Measurements from ENCODE around the gene CABP2.
"Not testable (repeated sequence)": the region's sequence is repeated elsewhere in the genome, so short reads cannot be mapped to it uniquely, and the experiment has no call there.

Gene CABP2

DNA sequence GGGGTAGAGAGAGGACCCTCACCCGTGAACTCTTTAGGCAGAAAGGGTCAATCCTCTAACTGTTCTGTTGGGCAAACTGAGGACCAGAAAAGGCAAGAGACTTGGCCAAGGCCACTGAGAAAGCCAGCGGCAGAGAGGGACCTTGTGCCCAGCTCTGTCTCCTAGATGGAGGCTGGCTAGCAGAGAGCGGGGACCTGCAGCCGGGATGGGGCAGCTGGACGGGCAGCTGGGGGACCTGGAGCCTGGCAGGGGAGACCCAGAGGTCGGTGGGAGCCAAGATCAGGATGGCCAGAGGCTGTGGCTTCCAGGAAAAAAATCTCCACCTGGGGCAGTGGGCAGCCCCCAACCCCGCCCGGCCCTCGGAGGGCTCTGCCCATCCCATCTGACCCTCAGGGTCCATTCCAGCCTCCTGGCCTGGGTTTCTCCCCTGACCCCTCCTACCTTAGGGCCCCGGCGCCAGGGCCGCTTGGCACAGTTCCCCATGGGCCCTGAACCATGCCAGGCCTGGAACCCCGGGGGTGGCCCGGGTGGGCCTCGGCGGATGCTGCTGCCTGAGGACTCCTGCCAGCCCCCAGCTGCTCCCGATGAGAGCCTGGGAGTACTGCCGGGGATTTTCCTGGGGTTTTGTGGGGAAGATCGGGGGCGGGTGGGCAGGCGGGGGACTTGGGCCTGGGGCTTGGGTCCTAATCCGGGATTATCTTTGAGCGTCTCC, at the start of gene CABP2:
TSS of gene CABP2 (minus strand) at position 603 of the 712 bp plus-strand sequence. CDS start at position 483, 120 bp downstream.
- H3K36me3 ChIP-seq (ENCODE audit: control insufficient read depth, insufficient read depth, low read length) = no peaks in the 10 kb centered on the region
- no peak within 1 kb of the TSS for H3K4me3 ChIP-seq (replicated peaks; ENCODE audit: low read depth, low read length)
- TF ChIP-seq, protein P1, sequence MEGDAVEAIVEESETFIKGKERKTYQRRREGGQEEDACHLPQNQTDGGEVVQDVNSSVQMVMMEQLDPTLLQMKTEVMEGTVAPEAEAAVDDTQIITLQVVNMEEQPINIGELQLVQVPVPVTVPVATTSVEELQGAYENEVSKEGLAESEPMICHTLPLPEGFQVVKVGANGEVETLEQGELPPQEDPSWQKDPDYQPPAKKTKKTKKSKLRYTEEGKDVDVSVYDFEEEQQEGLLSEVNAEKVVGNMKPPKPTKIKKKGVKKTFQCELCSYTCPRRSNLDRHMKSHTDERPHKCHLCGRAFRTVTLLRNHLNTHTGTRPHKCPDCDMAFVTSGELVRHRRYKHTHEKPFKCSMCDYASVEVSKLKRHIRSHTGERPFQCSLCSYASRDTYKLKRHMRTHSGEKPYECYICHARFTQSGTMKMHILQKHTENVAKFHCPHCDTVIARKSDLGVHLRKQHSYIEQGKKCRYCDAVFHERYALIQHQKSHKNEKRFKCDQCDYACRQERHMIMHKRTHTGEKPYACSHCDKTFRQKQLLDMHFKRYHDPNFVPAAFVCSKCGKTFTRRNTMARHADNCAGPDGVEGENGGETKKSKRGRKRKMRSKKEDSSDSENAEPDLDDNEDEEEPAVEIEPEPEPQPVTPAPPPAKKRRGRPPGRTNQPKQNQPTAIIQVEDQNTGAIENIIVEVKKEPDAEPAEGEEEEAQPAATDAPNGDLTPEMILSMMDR (IDR thresholded peaks at IDR 0.05; ENCODE audit: insufficient read depth, low read length, poor library complexity, severe bottlenecking) = no peak
- no peaks in the 10 kb centered on the region; the same call in 1 of the 2 replicates for H3K27me3 ChIP-seq (replicated peaks; ENCODE audit: control insufficient read depth, insufficient read depth, low read length)
- DNase-seq (ENCODE audit: extremely low read depth, insufficient read length) = no peak

DNA sequence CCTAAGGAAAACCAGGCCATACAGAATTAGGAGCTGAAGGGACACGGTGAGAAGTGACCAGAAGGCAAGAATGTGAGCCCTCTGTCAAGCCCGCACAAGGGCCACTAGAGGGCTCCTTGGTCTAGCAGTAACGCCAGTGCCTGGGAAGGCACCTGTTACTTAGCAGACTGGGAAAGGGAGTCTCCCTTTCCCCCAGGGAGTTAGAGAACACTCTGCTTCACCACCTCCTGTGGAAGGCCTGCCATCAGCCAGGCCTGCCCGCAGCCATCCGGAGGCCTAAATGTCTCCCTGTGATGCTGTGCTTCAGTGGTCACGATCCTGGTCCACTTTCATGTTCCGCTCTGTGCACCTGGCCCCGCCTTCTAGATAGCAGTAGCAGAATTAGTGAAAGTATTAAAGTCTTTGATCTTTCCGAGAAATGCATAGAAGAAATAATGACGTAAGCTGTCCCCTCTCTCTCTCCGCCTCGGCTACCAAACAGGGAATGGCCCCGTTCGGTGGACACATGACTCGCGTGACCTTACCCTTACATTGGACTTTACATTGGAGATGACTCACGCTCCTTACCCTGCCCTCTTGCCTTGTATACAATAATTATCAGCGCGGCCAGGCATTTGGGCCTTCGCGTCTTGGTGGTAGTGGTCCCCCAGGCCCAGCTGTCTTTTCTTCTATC, 49.6 kb upstream of the CABP2 start:
- Histone ChIP-seq H3K27me3 (replicated peaks; ENCODE audit: control insufficient read depth, insufficient read depth, low read length) (no peaks in the 10 kb centered on the region; the same call in 1 of the 2 replicates), H3K4me3 (replicated peaks; ENCODE audit: low read depth, low read length) (no peak overlapping the region), H3K36me3 (ENCODE audit: control insufficient read depth, insufficient read depth, low read length) (no peaks in the 10 kb centered on the region)
- DNase-seq (ENCODE audit: extremely low read depth, insufficient read length) = no peak
- TF ChIP-seq, protein P1 (IDR thresholded peaks at IDR 0.05; ENCODE audit: insufficient read depth, low read length, poor library complexity, severe bottlenecking) = peak; percentile 85

DNA sequence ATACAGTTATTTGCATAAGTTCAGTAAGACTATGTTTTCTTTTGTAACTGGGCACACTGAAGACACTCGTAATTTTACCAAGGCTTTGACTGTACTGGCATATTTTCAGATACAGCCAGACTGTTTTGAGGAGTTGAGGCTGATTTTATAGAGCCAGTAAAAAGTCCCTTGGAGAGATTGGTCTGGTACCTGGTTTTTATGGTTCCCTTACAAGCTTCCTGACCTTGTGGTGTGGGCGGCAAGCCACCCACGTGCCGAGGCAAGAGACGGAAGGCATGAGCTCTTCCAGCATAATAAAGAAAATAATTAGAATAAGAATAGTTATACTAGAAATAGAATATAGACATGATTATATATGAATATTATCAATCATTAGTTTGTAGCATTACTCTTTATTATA, 49.1 kb upstream of the CABP2 start:
- TF ChIP-seq, protein P1 (IDR thresholded peaks at IDR 0.05; ENCODE audit: insufficient read depth, low read length, poor library complexity, severe bottlenecking) = no peak

DNA sequence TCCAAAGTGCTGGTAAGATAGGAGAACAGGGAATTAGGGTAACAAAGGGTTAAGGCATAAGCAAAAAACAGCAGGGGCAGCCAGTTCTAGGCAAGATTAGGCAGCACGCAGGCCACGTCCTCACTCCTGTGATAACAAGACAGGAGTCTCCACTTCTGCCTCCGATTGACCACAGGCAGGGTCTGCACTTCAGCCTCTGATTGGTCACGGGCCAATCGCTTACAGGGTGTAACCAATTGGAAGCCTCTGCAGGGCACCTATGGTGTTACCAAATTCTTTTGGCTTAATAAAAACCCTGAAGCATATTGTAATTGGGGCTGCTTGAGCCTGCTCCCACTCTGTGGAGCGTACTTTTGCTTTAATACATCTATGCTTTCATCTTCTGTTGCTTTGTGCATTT, 48.2 kb upstream of the CABP2 start:
- no peaks in the 10 kb centered on the region for H3K27me3 ChIP-seq (replicated peaks; ENCODE audit: control insufficient read depth, insufficient read depth, low read length)

More for the DNA sequence above, 49.1 kb upstream of the CABP2 start:
- Histone ChIP-seq H3K36me3 (ENCODE audit: control insufficient read depth, insufficient read depth, low read length) (no peaks in the 10 kb centered on the region), H3K27me3 (replicated peaks; ENCODE audit: control insufficient read depth, insufficient read depth, low read length) (no peaks in the 10 kb centered on the region; the same call in 1 of the 2 replicates), H3K4me3 (replicated peaks; ENCODE audit: low read depth, low read length) (no peak overlapping the region)
- DNase-seq (ENCODE audit: extremely low read depth, insufficient read length) = no peak

DNA sequence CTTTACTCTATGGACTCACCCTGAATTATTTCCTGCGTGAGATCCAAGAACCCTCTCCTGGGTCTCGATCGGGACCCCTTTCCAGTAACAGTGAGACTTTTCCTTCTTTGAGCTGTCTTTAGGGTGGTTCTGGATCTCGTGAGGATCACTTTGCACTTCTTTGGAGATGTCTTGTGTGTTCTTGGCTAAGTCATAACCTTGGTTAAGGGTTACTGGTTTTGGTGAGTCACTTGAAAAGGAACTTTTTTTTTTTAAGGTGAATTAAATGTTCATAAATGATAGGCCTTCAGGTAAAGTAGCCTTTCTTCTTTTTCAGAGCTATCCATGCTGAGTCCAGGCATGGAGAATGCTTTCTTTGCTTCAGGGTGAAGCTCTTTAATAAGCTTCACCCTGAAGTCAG, 41.0 kb upstream of the CABP2 start:
- no peak for DNase-seq (ENCODE audit: extremely low read depth, insufficient read length)
- no peaks in the 10 kb centered on the region for H3K36me3 ChIP-seq (ENCODE audit: control insufficient read depth, insufficient read depth, low read length)
- TF ChIP-seq, protein P1 (IDR thresholded peaks at IDR 0.05; ENCODE audit: insufficient read depth, low read length, poor library complexity, severe bottlenecking) = no peak
- H3K27me3 ChIP-seq (replicated peaks; ENCODE audit: control insufficient read depth, insufficient read depth, low read length) = no peaks in the 10 kb centered on the region
- H3K4me3 ChIP-seq (replicated peaks; ENCODE audit: low read depth, low read length) = no peak overlapping the region

More for the DNA sequence above, 48.2 kb upstream of the CABP2 start:
- DNase-seq (ENCODE audit: extremely low read depth, insufficient read length) = no peak
- TF ChIP-seq, protein P1 (IDR thresholded peaks at IDR 0.05; ENCODE audit: insufficient read depth, low read length, poor library complexity, severe bottlenecking) = no peak
- no peak overlapping the region for H3K4me3 ChIP-seq (replicated peaks; ENCODE audit: low read depth, low read length)
- no peaks in the 10 kb centered on the region for H3K36me3 ChIP-seq (ENCODE audit: control insufficient read depth, insufficient read depth, low read length)

DNA sequence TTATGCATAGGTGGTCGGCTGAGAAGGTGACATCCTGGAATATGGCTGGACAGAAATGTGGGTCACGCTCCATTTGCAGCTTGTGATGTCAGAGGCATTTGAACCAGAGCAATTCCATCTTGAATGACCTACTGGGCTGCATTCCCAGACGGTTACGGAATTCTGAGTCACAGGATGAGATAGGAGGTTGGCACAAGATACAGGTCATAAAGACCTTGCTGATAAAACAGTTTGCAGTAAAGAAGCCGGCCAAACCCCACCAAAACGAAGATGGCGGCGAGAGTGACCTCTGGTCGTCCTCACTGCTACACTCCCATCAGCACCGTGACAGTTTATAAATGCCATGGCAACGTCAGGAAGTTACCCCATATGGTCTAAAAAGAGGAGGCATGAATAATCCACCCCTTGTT, 40.5 kb upstream of the CABP2 start:
- not testable (repeated sequence) for H3K27me3 ChIP-seq (replicated peaks; ENCODE audit: control insufficient read depth, insufficient read depth, low read length); DNase-seq (ENCODE audit: extremely low read depth, insufficient read length); H3K36me3 ChIP-seq (ENCODE audit: control insufficient read depth, insufficient read depth, low read length); H3K4me3 ChIP-seq (replicated peaks; ENCODE audit: low read depth, low read length)

Data from GM06990 (cell line).